Activated T-helper 2 cell treated with anti-CD3 and anti-CD28 coated beads, Interferon-gamma antibody, Interleukin-2, Interleukin-4, amounts not matched to agents 10 μg/mL and 5 μg/mL and 100 μg/mL, durations not matched to agents 14 hours and 24 hours and 36 hours (primary cell): ENCODE measurements around the gene BSDC1. TPM values are rescaled to one million over a fixed set of nuclear protein-coding genes. Genes with fewer than 3 reads are reported as not detected.

Experiments used
- DNase-seq: peaks from one replicate; pipeline ENCODE4 v3.0.0; 2021; ENCODE audit warnings: low spot score
- H3K27ac Mint-ChIP-seq: one replicate; pipeline ENCODE4 v1.8.0; 2021; ENCODE audit warnings: mixed read lengths
- H3K27me3 Mint-ChIP-seq: one replicate; pipeline ENCODE4 v1.8.0; 2021; ENCODE audit warnings: low read depth, mixed read lengths
- H3K36me3 Mint-ChIP-seq: one replicate; pipeline ENCODE4 v1.8.0; 2021; ENCODE audit warnings: low read depth, mixed read lengths
- H3K4me1 Mint-ChIP-seq: one replicate; pipeline ENCODE4 v1.8.0; 2021; ENCODE audit warnings: low read depth, mixed read lengths
- H3K4me3 Mint-ChIP-seq: one replicate; pipeline ENCODE4 v1.8.0; 2021; ENCODE audit warnings: low read depth, mild to moderate bottlenecking, moderate library complexity, mixed read lengths
- H3K9me3 Mint-ChIP-seq: one replicate; pipeline ENCODE4 v1.8.0; 2021; ENCODE audit warnings: mixed read lengths
- intact Hi-C: fragments of 100-400 bp; cut with micrococcal nuclease; formaldehyde crosslinking; loops from one replicate; pipeline ENCODE4 v1.15.1; 2023
- total RNA-seq: library from RNA; stranded (reverse); gene quantifications from 2 replicates; pipeline ENCODE4 v1.2.3, GENCODE V29; 2022

Gene BSDC1
- total RNA-seq, 1 donor from 2014 or later = 54.3 TPM

DNA sequence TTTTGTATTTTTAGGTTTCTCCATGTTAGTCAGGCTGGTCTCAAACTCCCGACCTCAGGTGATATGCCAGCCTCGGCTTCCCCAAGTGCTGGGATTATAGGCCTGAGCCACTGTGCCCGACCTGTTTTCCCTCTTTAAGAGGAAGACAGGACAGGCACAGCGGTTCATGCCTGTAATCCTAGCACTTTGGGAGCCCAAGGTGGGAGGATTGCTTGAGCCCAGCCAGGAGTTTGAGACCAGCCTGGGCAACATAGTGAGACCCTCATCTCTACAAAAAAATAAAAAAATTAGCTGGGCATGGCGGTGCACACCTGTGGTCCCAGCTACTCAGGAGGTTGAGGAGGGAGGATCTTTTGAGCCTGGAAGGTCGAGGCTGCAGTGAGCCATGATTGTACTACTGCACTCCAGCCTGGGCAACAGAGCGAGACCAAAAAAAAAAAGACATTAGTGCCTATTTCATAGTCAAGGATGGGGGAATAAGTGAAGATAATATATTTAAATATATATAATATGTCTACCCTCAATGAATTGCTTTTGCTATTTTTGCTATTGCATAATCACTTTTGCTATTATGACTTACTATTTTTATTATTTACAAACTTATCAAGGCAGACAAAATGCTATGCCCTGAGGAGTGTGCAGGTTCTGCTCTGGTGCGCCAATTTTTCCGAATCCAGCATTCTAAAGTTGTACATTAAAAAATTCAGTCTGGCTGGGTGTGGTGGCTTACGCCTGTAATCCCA, 75.9 kb downstream of the BSDC1 start:
- no peak overlapping the region for H3K4me3 Mint-ChIP-seq

DNA sequence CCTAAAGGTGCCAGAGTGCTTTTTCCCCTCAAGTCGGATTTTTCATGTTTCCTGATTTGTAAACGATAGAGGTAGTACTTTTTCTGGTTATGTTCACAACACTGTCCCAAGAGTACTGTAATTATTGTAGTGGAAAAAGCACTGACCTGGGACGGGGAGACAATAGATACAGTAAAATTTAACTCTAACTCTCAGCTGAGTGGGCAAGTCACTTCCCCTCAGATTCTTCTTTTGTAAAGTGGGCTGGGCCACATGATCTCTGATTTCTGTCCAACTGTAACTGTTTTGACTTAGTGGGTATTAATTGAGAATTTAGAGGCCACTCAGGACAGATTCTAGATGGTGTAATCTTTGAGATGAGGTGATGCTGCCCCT, 77.4 kb downstream of the BSDC1 start:
- no peaks in the 10 kb centered on the region for H3K9me3 Mint-ChIP-seq
- intact Hi-C loops = no loop called here
- no peak overlapping the region for H3K27ac Mint-ChIP-seq
- no peak for DNase-seq
- no peaks in the 10 kb centered on the region for H3K27me3 Mint-ChIP-seq
- no peak overlapping the region for H3K4me3 Mint-ChIP-seq
- H3K36me3 Mint-ChIP-seq = peaks cover 45% of the 10 kb centered on the region
- H3K4me1 Mint-ChIP-seq = peaks cover 26% of the 10 kb centered on the region

More for the DNA sequence above, 75.9 kb downstream of the BSDC1 start:
- H3K27ac Mint-ChIP-seq = no peak overlapping the region
- no peaks in the 10 kb centered on the region for H3K9me3 Mint-ChIP-seq
- no peak for DNase-seq
- intact Hi-C loops = no loop called here
- H3K4me1 Mint-ChIP-seq = peaks cover 34% of the 10 kb centered on the region
- H3K36me3 Mint-ChIP-seq = peaks cover 55% of the 10 kb centered on the region
- no peaks in the 10 kb centered on the region for H3K27me3 Mint-ChIP-seq

Other genes starting within 250 kb of the BSDC1 start
- gene TXLNA, start 214.8 kb downstream of the BSDC1 start, total RNA-seq = 98.6 and 101 TPM in 2 replicates
- gene CCDC28B, start 193.8 kb downstream of the BSDC1 start, total RNA-seq = 39.1 and 44.0 TPM in 2 replicates
- 5.0 and 5.4 TPM in 2 replicates for gene IQCC, start 188.8 kb downstream of the BSDC1 start, total RNA-seq
- 0.14 TPM in 1 of 2 replicates, not detected in the other for gene DCDC2B, start 185.4 kb downstream of the BSDC1 start, total RNA-seq
- gene TMEM234, start 172.1 kb downstream of the BSDC1 start, total RNA-seq = 10.7 and 12.1 TPM in 2 replicates
- gene EIF3I, start 172.0 kb downstream of the BSDC1 start, total RNA-seq = 287 and 293 TPM in 2 replicates
- gene FAM167B, start 147.2 kb downstream of the BSDC1 start, total RNA-seq = 0.78 and 0.80 TPM in 2 replicates
- gene LCK, start 143.2 kb downstream of the BSDC1 start, total RNA-seq = 221 and 232 TPM in 2 replicates
- 179 and 195 TPM in 2 replicates for gene HDAC1, start 102.4 kb downstream of the BSDC1 start, total RNA-seq
- gene MARCKSL1, start 58.2 kb downstream of the BSDC1 start, total RNA-seq = 42.5 and 45.0 TPM in 2 replicates
- 5.4 and 6.1 TPM in 2 replicates for gene FAM229A, start 32.0 kb downstream of the BSDC1 start, total RNA-seq
- gene TSSK3, start 31.9 kb downstream of the BSDC1 start, total RNA-seq = 1.1 TPM in 2 replicates
- gene ZBTB8B, start 70.6 kb upstream of the BSDC1 start, total RNA-seq = 0.02 TPM in 1 of 2 replicates, not detected in the other
- gene ZBTB8A, start 145.0 kb upstream of the BSDC1 start, total RNA-seq = 0.90 and 0.96 TPM in 2 replicates